ENCODE results near the gene TNFSF13.
"Not testable (repeated sequence)": the region's sequence is repeated elsewhere in the genome, so short reads cannot be mapped to it uniquely, and the experiment has no call there.

TNFSF13 gene

DNA sequence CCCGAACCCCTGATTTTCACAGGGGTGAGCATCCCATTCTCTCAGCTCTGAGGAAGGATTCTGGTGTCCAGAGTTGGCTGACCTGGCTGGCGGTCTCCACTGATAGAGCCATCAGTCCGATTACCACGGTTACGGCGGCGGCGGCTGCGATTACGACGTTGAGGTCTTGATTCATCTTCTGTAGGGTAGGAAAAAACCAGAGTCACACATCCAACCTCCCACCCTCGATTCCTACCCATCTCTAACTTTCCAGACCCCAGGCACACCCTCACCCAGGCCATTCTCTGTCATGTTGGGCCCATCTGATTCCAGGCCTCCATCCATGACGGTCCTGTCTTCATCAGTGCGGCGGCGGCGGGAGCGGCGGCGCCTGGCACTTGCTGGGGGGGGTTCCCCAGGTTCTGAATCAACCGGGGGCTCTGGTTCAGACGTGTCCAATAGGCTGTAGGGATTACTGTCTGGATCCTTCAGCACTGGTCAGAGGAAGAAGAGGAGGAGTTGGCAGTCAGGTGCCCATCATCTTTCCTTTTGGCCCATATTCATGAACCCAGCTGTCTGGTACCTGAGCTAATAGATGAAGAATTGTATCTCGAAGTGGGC is 34.0 kb downstream of the TNFSF13 start:
- TF ChIP-seq, protein P1, sequence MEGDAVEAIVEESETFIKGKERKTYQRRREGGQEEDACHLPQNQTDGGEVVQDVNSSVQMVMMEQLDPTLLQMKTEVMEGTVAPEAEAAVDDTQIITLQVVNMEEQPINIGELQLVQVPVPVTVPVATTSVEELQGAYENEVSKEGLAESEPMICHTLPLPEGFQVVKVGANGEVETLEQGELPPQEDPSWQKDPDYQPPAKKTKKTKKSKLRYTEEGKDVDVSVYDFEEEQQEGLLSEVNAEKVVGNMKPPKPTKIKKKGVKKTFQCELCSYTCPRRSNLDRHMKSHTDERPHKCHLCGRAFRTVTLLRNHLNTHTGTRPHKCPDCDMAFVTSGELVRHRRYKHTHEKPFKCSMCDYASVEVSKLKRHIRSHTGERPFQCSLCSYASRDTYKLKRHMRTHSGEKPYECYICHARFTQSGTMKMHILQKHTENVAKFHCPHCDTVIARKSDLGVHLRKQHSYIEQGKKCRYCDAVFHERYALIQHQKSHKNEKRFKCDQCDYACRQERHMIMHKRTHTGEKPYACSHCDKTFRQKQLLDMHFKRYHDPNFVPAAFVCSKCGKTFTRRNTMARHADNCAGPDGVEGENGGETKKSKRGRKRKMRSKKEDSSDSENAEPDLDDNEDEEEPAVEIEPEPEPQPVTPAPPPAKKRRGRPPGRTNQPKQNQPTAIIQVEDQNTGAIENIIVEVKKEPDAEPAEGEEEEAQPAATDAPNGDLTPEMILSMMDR (conservative IDR thresholded peaks at IDR 0.05; ENCODE audit: low read length) = no peak
- no peak overlapping the region for H3K4me3 ChIP-seq (ENCODE audit: low read length)
- DNase-seq (ENCODE audit: low read depth) = no peak

DNA sequence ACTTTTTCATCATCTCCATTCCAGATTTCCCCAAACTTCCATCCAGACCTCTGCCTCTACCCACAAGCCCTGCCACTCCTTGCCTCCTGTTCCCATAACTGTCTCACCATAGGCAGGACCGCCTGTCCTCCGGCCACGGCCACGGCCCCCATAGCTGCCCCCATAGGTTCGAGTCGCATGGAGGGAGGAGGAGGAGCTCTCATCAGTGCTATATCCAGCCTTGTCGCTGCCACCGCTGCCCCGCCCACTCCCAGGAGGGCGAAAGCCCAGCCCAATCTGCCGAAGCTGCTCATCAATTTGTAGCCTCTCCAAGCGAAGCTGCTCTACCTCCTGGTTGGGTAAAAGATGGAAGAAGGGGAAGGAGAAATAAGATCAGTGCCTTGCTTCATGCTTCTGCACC is 34.7 kb downstream of the TNFSF13 start:
- H3K4me3 ChIP-seq (ENCODE audit: low read length) = no peak overlapping the region
- no peak for DNase-seq (ENCODE audit: low read depth)
- TF ChIP-seq, protein P1 (conservative IDR thresholded peaks at IDR 0.05; ENCODE audit: low read length) = no peak

DNA sequence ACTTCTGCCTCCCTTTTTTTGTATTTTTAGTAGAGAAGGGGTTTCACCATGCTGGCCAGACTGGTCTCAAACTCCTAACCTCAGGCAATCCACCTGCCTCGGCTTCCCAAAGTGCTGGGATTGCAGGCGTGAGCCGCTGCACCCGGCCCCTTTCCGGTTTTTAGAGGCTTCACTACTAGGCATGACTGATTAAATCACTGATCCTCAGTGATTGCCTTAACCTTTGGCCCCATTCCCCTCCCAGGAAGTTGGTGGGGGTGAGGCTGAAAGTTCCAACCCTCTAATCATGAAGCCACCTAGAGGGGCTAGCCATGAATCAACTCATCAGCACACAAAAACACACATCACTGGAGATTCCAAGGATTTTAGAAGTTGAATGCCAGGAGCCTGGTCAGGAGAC is 39.0 kb downstream of the TNFSF13 start:
- not testable (repeated sequence) for DNase-seq (ENCODE audit: low read depth); H3K4me3 ChIP-seq (ENCODE audit: low read length)

DNA sequence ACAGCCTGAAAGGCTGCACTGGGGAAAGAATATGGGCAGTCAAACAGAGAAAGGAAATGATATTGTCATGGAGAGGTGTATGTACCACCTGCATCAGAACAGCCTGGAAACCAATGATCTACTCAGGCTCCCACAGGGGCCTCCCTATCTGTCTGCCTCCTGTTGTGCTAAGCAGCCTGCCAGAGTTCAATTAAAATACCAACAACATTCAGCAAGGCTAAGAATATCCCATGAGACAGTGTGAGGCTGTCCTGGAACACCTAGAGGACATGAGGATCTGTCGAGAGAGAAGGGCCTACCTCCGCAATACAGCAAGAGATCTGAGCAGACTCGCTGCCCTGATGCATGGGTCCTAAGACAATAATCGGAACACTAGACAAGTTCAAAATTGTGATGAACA is 47.7 kb downstream of the TNFSF13 start:
- no peak overlapping the region for H3K4me3 ChIP-seq (ENCODE audit: low read length)
- TF ChIP-seq, protein P1 (conservative IDR thresholded peaks at IDR 0.05; ENCODE audit: low read length) = no peak
- DNase-seq (ENCODE audit: low read depth) = no peak

DNA sequence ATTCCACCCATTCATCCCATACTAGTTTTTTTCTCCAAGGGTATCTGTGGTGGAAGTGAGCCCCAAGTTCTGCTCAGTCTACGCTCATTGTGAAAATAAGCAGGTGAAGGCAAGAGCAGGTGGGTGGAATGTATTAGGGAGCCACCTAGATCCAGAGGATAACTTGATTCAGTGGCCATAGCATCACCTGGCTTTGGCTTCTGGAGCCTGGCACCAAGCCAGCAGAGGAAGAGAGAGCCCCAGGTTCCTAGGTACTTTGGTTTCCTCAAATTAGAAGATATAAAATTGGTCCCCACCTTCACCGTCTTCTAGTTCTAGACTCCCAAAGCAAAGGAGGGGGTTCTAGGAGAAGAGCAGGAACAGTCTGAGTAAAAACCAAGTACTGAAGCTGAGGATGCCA is 52.1 kb downstream of the TNFSF13 start:
- TF ChIP-seq, protein P1 (conservative IDR thresholded peaks at IDR 0.05; ENCODE audit: low read length) = no peak
- DNase-seq (ENCODE audit: low read depth) = no peak
- no peak overlapping the region for H3K4me3 ChIP-seq (ENCODE audit: low read length)

Measured in AG10803 (cell line).